Glutamatergic neuron (in vitro differentiated cells): ENCODE results near the gene GPR158. TPM values are rescaled to one million over a fixed set of nuclear protein-coding genes. Genes with fewer than 3 reads are reported as not detected.

Experiments
- DNase-seq: peaks from one replicate; pipeline ENCODE4 v3.0.0; 2022
- H3K27ac Mint-ChIP-seq: one replicate; pipeline ENCODE4 v1.8.0; 2020; ENCODE audit warnings: mild to moderate bottlenecking, mixed read lengths, inconsistent platforms; ENCODE audit not compliant: unreplicated experiment
- H3K27me3 Mint-ChIP-seq: one replicate; pipeline ENCODE4 v1.8.0; 2020; ENCODE audit warnings: mild to moderate bottlenecking, moderate library complexity, mixed read lengths, inconsistent platforms; ENCODE audit not compliant: unreplicated experiment
- H3K36me3 Mint-ChIP-seq: one replicate; pipeline ENCODE4 v1.8.0; 2020; ENCODE audit warnings: mild to moderate bottlenecking, mixed read lengths, inconsistent platforms; ENCODE audit not compliant: unreplicated experiment
- H3K4me1 Mint-ChIP-seq: one replicate; pipeline ENCODE4 v1.8.0; 2020; ENCODE audit warnings: mild to moderate bottlenecking, low read depth, mixed read lengths, inconsistent platforms; ENCODE audit not compliant: unreplicated experiment
- H3K4me3 Mint-ChIP-seq: one replicate; pipeline ENCODE4 v1.8.0; 2020; ENCODE audit warnings: mild to moderate bottlenecking, mixed read lengths, inconsistent platforms; ENCODE audit not compliant: unreplicated experiment
- H3K9me3 Mint-ChIP-seq: one replicate; pipeline ENCODE4 v1.8.0; 2020; ENCODE audit warnings: mild to moderate bottlenecking, moderate library complexity, mixed read lengths, inconsistent platforms; ENCODE audit not compliant: unreplicated experiment
- total RNA-seq: library from RNA; stranded (reverse); fragmentation: NEBNext Ultra II Directional; extraction: Animal tissue kit (Norgen Biotek cat#: 25700); gene quantifications from one replicate; pipeline ENCODE4 v1.2.1, GENCODE V29; 2021; ENCODE audit not compliant: unreplicated experiment
- TF ChIP-seq, protein P1 (sequence below): fragments of 200-600 bp; sonication (generic); IDR thresholded peaks from one replicate; pipeline ENCODE4 v1.5.0; 2021; ENCODE audit not compliant: partially characterized antibody, unreplicated experiment

Gene GPR158
- total RNA-seq, 1 donor from 2014 or later, result 2.6 TPM

DNA sequence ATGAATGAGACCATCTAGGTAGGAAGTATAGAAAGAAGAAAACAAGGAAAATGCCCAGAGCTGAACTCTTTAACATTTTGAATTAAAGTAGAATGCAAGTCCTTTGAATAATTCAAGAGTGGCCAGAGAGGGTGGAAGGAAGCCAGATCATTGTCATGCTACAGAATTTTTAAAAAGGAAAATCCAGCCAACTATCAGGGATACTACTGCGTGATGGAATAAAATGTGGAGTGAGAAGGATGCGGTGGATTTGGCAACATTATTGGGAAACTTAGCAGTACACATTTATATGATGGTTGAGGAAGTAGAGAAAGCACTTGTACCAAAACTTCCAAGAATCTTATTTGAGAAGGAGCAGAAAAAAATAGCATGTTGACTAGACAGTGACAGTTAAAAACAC lies 261.6 kb downstream of the GPR158 start:
- TF ChIP-seq, protein P1, sequence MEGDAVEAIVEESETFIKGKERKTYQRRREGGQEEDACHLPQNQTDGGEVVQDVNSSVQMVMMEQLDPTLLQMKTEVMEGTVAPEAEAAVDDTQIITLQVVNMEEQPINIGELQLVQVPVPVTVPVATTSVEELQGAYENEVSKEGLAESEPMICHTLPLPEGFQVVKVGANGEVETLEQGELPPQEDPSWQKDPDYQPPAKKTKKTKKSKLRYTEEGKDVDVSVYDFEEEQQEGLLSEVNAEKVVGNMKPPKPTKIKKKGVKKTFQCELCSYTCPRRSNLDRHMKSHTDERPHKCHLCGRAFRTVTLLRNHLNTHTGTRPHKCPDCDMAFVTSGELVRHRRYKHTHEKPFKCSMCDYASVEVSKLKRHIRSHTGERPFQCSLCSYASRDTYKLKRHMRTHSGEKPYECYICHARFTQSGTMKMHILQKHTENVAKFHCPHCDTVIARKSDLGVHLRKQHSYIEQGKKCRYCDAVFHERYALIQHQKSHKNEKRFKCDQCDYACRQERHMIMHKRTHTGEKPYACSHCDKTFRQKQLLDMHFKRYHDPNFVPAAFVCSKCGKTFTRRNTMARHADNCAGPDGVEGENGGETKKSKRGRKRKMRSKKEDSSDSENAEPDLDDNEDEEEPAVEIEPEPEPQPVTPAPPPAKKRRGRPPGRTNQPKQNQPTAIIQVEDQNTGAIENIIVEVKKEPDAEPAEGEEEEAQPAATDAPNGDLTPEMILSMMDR, result no peak
- Mint-ChIP-seq H3K27ac (no peak overlapping the region), H3K27me3 (peaks cover 4% of the 10 kb centered on the region), H3K9me3 (no peaks in the 10 kb centered on the region), H3K4me3 (no peak overlapping the region), H3K4me1 (no peaks in the 10 kb centered on the region), H3K36me3 (no peaks in the 10 kb centered on the region)
- no peak for DNase-seq

DNA sequence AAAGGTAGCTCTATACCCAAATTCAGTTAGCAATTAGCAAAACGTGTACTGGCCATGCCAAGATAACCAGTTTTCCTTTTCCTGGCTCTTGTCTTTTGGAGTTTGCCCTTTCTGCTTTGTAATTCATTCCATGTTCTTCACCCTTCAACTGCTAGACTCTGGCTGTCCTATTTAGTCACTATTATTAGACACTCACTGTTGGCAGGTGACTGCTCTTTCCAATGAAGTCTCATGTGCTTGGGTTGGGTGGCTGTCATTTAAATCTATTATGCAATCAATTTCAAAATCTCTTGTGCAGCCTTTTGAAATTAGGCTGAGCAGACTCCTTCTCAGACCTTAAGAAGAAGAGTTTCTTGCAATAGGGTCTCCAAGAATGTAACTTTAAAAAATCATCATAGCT lies 266.5 kb downstream of the GPR158 start:
- TF ChIP-seq, protein P1, result no peak
- H3K4me1 Mint-ChIP-seq, result no peaks in the 10 kb centered on the region
- no peaks in the 10 kb centered on the region for H3K36me3 Mint-ChIP-seq
- DNase-seq, result no peak
- peaks cover 1% of the 10 kb centered on the region for H3K27me3 Mint-ChIP-seq
- no peak overlapping the region for H3K4me3 Mint-ChIP-seq
- no peaks in the 10 kb centered on the region for H3K9me3 Mint-ChIP-seq
- H3K27ac Mint-ChIP-seq, result no peak overlapping the region

DNA sequence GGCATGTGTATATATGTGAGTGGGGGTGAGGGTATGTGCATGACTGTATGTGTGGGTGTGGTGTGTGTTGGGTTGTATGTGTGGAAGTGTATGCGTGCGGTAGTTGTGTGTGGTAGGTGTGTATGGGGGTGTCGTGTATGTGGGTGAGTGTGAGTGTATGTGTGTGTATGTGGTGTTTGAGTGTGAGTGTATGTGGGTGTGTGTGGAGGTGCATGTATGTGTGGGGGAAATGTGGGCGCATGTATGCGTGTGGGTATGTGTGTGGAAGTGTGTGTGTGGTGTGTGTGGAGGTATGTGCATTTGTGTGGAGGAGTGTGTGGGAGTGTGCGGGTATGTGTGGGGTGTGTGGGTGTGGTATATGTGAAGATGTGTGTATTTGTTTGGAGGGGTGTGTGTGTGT lies 269.5 kb downstream of the GPR158 start:
- H3K27me3 Mint-ChIP-seq, result no peaks in the 10 kb centered on the region
- H3K27ac Mint-ChIP-seq, result no peak overlapping the region
- H3K9me3 Mint-ChIP-seq, result no peaks in the 10 kb centered on the region
- H3K4me3 Mint-ChIP-seq, result no peak overlapping the region
- H3K36me3 Mint-ChIP-seq, result no peaks in the 10 kb centered on the region
- TF ChIP-seq, protein P1, result no peak
- DNase-seq, result no peak
- no peaks in the 10 kb centered on the region for H3K4me1 Mint-ChIP-seq

DNA sequence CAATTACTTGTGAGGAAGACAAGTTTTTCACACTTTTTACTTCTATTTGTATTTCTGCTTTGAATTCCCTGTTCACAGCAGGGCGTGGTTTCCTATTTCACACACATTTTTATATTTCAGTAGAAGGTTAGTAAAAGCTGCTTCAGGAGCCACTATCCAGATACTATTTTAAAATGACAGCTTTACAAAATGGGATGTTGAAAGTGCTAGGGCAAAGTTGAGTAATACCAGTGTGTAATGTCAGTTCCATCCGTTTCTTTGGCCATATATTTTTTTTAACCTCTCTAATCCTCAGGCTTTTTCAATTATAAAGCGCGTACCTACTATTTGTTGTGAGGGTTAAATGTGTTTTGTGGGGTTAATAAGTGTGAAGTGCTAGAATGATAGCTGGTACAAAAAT lies 276.6 kb downstream of the GPR158 start:
- H3K4me3 Mint-ChIP-seq, result no peak overlapping the region
- no peaks in the 10 kb centered on the region for H3K9me3 Mint-ChIP-seq
- H3K27ac Mint-ChIP-seq, result no peak overlapping the region
- TF ChIP-seq, protein P1, result no peak
- no peaks in the 10 kb centered on the region for H3K27me3 Mint-ChIP-seq
- H3K36me3 Mint-ChIP-seq, result no peaks in the 10 kb centered on the region
- DNase-seq, result no peak
- no peaks in the 10 kb centered on the region for H3K4me1 Mint-ChIP-seq

DNA sequence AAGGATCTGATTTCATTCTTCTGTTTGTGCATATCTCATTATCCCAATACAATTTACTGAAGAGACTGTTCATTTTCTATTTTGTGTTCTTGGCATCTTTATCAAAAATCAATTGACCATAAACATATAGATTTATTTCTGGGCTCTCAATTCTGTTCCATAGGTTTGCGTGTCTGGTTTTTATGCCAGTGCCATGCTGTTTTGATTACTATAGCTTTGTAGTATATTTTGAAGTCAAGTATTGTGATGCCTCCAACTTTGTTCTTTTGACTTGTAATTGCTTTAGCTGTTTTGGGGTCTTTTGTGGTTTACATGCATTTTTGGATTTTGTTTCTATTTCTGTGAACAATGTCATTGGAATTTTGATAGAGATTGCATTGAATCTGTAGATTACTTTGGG lies 278.8 kb downstream of the GPR158 start:
- no peaks in the 10 kb centered on the region for H3K27me3 Mint-ChIP-seq
- H3K4me1 Mint-ChIP-seq, result no peaks in the 10 kb centered on the region
- H3K9me3 Mint-ChIP-seq, result no peaks in the 10 kb centered on the region
- no peak overlapping the region for H3K4me3 Mint-ChIP-seq
- H3K27ac Mint-ChIP-seq, result no peak overlapping the region
- TF ChIP-seq, protein P1, result no peak
- H3K36me3 Mint-ChIP-seq, result no peaks in the 10 kb centered on the region
- no peak for DNase-seq
